Fibroblast of lung (primary cell): Measurements from ENCODE around the gene KRTAP21-3. TPM values are rescaled to one million over a fixed set of nuclear protein-coding genes. Genes with fewer than 3 reads are reported as not detected.

Experiments used
- DNase-seq, 2 donors: peaks; one replicate each; pipeline versions ENCODE4 v3.0.0 to v3.0.0-alpha.2; 2010; ENCODE audit warnings: low read depth in 2 of 2
- H2AFZ ChIP-seq: 2 replicates; pipeline ENCODE4 v1.5.1; 2012; ENCODE audit warnings: low read length, control low read depth, inconsistent platforms
- H3K27ac ChIP-seq: 2 replicates; pipeline ENCODE4 v1.5.1; 2011; ENCODE audit warnings: low read length, control low read depth; ENCODE audit not compliant: insufficient read depth
- H3K27me3 ChIP-seq: 2 replicates; pipeline ENCODE4 v1.5.1; 2011; ENCODE audit warnings: mild to moderate bottlenecking, low read length; ENCODE audit not compliant: control insufficient read depth, insufficient read depth
- H3K36me3 ChIP-seq: 2 replicates; pipeline ENCODE4 v1.5.1; 2011; ENCODE audit warnings: low read length; ENCODE audit not compliant: control insufficient read depth, insufficient read depth
- H3K4me1 ChIP-seq: 2 replicates; pipeline ENCODE4 v1.5.1; 2011; ENCODE audit warnings: low read length; ENCODE audit not compliant: control insufficient read depth, insufficient read depth; ENCODE audit errors: extremely low read depth
- H3K4me2 ChIP-seq: 2 replicates; pipeline ENCODE4 v1.5.1; 2011; ENCODE audit warnings: low read length, control low read depth; ENCODE audit not compliant: insufficient read depth; ENCODE audit errors: extremely low read depth
- H3K4me3 ChIP-seq, 4 experiments: fragments of 200-600 bp in 1 of 4; sonication (generic) in 1 of 4; replicated peaks in 1 of 4; 2 replicates each; pipeline ENCODE4 v1.5.1; 2011 to 2016; ENCODE audit warnings: low read length in 4 of 4, low read depth in 3 of 4, mild to moderate bottlenecking in 3 of 4, control low read depth in 2 of 4, inconsistent platforms in 1 of 4, mixed read lengths in 1 of 4; ENCODE audit not compliant: insufficient read depth in 1 of 4; ENCODE audit errors: control extremely low read depth in 1 of 4
- H3K79me2 ChIP-seq: 2 replicates; pipeline ENCODE4 v1.5.1; 2012; ENCODE audit warnings: mild to moderate bottlenecking, low read length, inconsistent platforms; ENCODE audit not compliant: control insufficient read depth, insufficient read depth
- H3K9ac ChIP-seq: 2 replicates; pipeline ENCODE4 v1.5.1; 2011; ENCODE audit warnings: mild to moderate bottlenecking, low read length, control low read depth; ENCODE audit not compliant: insufficient read depth
- H3K9me3 ChIP-seq: 2 replicates; pipeline ENCODE4 v1.5.1; 2012; ENCODE audit warnings: low read depth, low read length; ENCODE audit not compliant: control insufficient read depth, insufficient read depth
- H4K20me1 ChIP-seq: 2 replicates; pipeline ENCODE4 v1.5.1; 2011; ENCODE audit warnings: low read length; ENCODE audit not compliant: control insufficient read depth, insufficient read depth; ENCODE audit errors: extremely low read depth
- CTCF ChIP-seq, 2 donors: IDR thresholded peaks in 1 of 2; conservative IDR thresholded peaks in 1 of 2; 1 replicate in 1 of 2; 2 replicates in 1 of 2; pipeline ENCODE4 v1.5.1; 2011 to 2012; ENCODE audit warnings: low read length in 2 of 2, control low read depth in 1 of 2, inconsistent platforms in 1 of 2, low read depth in 1 of 2, mild to moderate bottlenecking in 1 of 2
- EZH2 ChIP-seq: IDR thresholded peaks from 2 replicates; pipeline ENCODE4 v1.5.1; 2012; ENCODE audit warnings: low read length, control low read depth, mild to moderate bottlenecking; ENCODE audit errors: missing control alignments
- polyA plus RNA-seq, 2 donors: library from polyadenylated mRNA; depleted of rRNA in 1 of 2; stranded (reverse) in 1 of 2; unstranded in 1 of 2; fragments of >200 nt; gene quantifications; 2 replicates each; pipeline ENCODE4 v1.2.1, GENCODE V29; 2011 to 2012; ENCODE audit warnings: missing spikeins in 1 of 2
- total RNA-seq: library from RNA; depleted of rRNA; stranded (reverse); fragments of >200 nt; gene quantifications from 2 replicates; pipeline ENCODE4 v1.2.1, GENCODE V29; 2014

Gene KRTAP21-3
- total and polyA plus RNA-seq, 2 donors (not counting 1 experiment from before 2014, with no cell fraction given) = not detected

GRCh38 chr21:30689822-30690221 is 28.8 kb downstream of the KRTAP21-3 start:
- no peak overlapping the region for H3K4me3 ChIP-seq
- no peak for TF ChIP-seq EZH2
- no peak for TF ChIP-seq CTCF (conservative IDR thresholded peaks at IDR 0.05 in 1 of 2, IDR thresholded peaks at IDR 0.05 in 1 of 2; ENCODE audit: low read depth in 1 of 2, low read length in 2 of 2)
- no peaks in the 10 kb centered on the region for H3K36me3 ChIP-seq
- no peaks in the 10 kb centered on the region for H3K27me3 ChIP-seq
- H4K20me1 ChIP-seq = no peaks in the 10 kb centered on the region
- no peak for DNase-seq
- H3K27ac ChIP-seq = no peak overlapping the region
- H3K4me1 ChIP-seq = no peaks in the 10 kb centered on the region
- no peak overlapping the region for H2AFZ ChIP-seq
- no peak overlapping the region for H3K9ac ChIP-seq
- no peaks in the 10 kb centered on the region for H3K9me3 ChIP-seq
- no peak overlapping the region for H3K4me2 ChIP-seq
- H3K79me2 ChIP-seq = no peaks in the 10 kb centered on the region

DNA sequence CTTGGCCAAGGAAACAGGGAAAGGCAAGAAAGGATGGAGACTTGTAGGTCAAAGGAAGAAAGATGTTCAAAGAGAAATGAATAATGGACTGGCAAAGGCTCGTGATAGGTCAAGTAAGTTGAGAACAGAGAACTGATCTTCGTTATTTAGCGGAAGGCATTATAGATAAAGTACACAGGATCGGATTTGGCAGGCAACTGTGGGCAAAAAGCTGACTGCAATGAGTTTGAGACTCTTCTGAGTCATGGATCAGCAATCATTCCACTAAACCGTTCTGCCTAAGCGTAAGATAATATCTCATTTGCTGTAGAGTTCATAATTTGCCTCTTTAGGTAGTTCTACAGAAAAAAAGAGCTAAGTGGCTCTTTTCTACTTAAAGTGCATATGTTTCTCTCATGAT is 34.1 kb downstream of the KRTAP21-3 start:
- Histone ChIP-seq H2AFZ (no peak overlapping the region), H3K79me2 (no peaks in the 10 kb centered on the region), H3K4me1 (no peaks in the 10 kb centered on the region), H3K4me3 (no peak overlapping the region), H4K20me1 (no peaks in the 10 kb centered on the region), H3K27ac (no peak overlapping the region), H3K36me3 (no peaks in the 10 kb centered on the region), H3K27me3 (no peaks in the 10 kb centered on the region), H3K9ac (no peak overlapping the region), H3K4me2 (no peak overlapping the region), H3K9me3 (no peaks in the 10 kb centered on the region)
- DNase-seq = no peak
- no peak for TF ChIP-seq CTCF (conservative IDR thresholded peaks at IDR 0.05 in 1 of 2, IDR thresholded peaks at IDR 0.05 in 1 of 2; ENCODE audit: low read depth in 1 of 2, low read length in 2 of 2)
- no peak for TF ChIP-seq EZH2

DNA sequence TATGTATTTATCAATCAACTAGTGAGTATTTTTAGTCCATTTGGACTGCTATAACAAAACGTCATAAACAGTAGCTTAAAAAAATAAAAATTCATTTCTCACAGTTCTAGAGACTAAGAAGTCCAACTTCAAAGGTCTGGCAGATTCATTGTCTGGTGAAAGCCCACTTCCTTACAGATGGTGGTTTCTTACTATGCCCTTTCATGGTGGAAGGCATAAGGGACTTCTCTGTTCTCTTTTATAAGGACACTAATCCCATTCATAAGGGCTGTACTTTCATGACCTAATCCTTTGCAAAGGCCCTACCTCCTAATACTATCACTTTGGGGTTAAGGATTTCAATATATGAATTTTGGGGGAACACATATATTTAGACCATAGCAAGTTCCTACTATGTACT is 38.0 kb downstream of the KRTAP21-3 start:
- no peaks in the 10 kb centered on the region for H3K27me3 ChIP-seq
- no peak overlapping the region for H2AFZ ChIP-seq
- DNase-seq = no peak

More for the DNA sequence above, 38.0 kb downstream of the KRTAP21-3 start:
- H3K4me1 ChIP-seq = no peaks in the 10 kb centered on the region
- no peak overlapping the region for H3K4me2 ChIP-seq
- H3K36me3 ChIP-seq = no peaks in the 10 kb centered on the region
- no peak overlapping the region for H3K4me3 ChIP-seq
- H4K20me1 ChIP-seq = no peaks in the 10 kb centered on the region
- H3K9ac ChIP-seq = no peak overlapping the region
- no peak for TF ChIP-seq EZH2
- TF ChIP-seq CTCF (conservative IDR thresholded peaks at IDR 0.05 in 1 of 2, IDR thresholded peaks at IDR 0.05 in 1 of 2; ENCODE audit: low read depth in 1 of 2, low read length in 2 of 2) = no peak
- H3K9me3 ChIP-seq = no peaks in the 10 kb centered on the region
- no peak overlapping the region for H3K27ac ChIP-seq
- H3K79me2 ChIP-seq = no peaks in the 10 kb centered on the region
